CD14-positive monocyte (primary cell): ENCODE measurements around the gene RAI1. TPM values are rescaled to one million over a fixed set of nuclear protein-coding genes. Genes with fewer than 3 reads are reported as not detected.

ENCODE experiments used
- DNase-seq, 3 donors: peaks; one replicate each; pipeline ENCODE4 v3.0.0-alpha.2; 2011 to 2022
- H2AFZ ChIP-seq: 2 replicates; pipeline ENCODE4 v1.6.0; 2012; ENCODE audit warnings: mild to moderate bottlenecking, low read depth, low read length, inconsistent platforms; ENCODE audit not compliant: insufficient read depth, poor library complexity, severe bottlenecking
- H3K27ac ChIP-seq, 2 donors: 1 replicate in 1 of 2; 2 replicates in 1 of 2; pipeline ENCODE4 v1.5.1; 2012 to 2013; ENCODE audit warnings: low read length in 2 of 2, control low read depth in 1 of 2, inconsistent platforms in 1 of 2, low read depth in 1 of 2, mild to moderate bottlenecking in 1 of 2
- H3K27me3 ChIP-seq, 2 donors: one replicate each; pipeline versions ENCODE4 v1.6.0 to v1.6.1; 2011 to 2013; ENCODE audit warnings: low read length in 2 of 2; ENCODE audit not compliant: control insufficient read depth in 2 of 2, insufficient read depth in 2 of 2
- H3K36me3 ChIP-seq, 2 donors: replicated peaks in 1 of 2; 1 replicate in 1 of 2; 2 replicates in 1 of 2; pipeline versions ENCODE4 v1.5.1 to v1.6.1; 2012 to 2013; ENCODE audit warnings: low read length in 2 of 2, control low read depth in 1 of 2, inconsistent platforms in 1 of 2, mild to moderate bottlenecking in 1 of 2; ENCODE audit not compliant: insufficient read depth in 2 of 2, control insufficient read depth in 1 of 2
- H3K4me1 ChIP-seq, 2 donors: 1 replicate in 1 of 2; 2 replicates in 1 of 2; pipeline versions ENCODE4 v1.5.1 to v1.6.1; 2012 to 2013; ENCODE audit warnings: low read length in 2 of 2, control low read depth in 1 of 2, inconsistent platforms in 1 of 2, mild to moderate bottlenecking in 1 of 2, moderate library complexity in 1 of 2; ENCODE audit not compliant: insufficient read depth in 2 of 2, control insufficient read depth in 1 of 2
- H3K4me2 ChIP-seq: replicated peaks from 2 replicates; pipeline ENCODE3; 2012; ENCODE audit warnings: low read length, moderate library complexity, mild to moderate bottlenecking; ENCODE audit not compliant: poor library complexity, severe bottlenecking; ENCODE audit errors: extremely low read depth
- H3K4me3 ChIP-seq, 3 experiments: fragments of 200-600 bp in 1 of 3; sonication (generic) in 1 of 3; replicated peaks in 1 of 3; 1 replicate in 2 of 3; 2 replicates in 1 of 3; pipeline ENCODE4 v1.5.1; 2011 to 2013; ENCODE audit warnings: low read length in 3 of 3, mild to moderate bottlenecking in 3 of 3, control low read depth in 2 of 3, low read depth in 2 of 3, inconsistent platforms in 1 of 3, moderate library complexity in 1 of 3
- H3K79me2 ChIP-seq: 2 replicates; pipeline ENCODE4 v1.6.0; 2012; ENCODE audit warnings: mild to moderate bottlenecking, control low read depth, inconsistent platforms, low read length, moderate library complexity; ENCODE audit not compliant: insufficient read depth
- H3K9ac ChIP-seq: 2 replicates; pipeline ENCODE4 v1.6.0; 2017; ENCODE audit warnings: low read length, mild to moderate bottlenecking; ENCODE audit not compliant: insufficient read depth, poor library complexity, severe bottlenecking
- H3K9me3 ChIP-seq, 2 donors: replicated peaks in 1 of 2; 1 replicate in 1 of 2; 2 replicates in 1 of 2; pipeline versions ENCODE4 v1.5.1 to v1.6.1; 2012 to 2013; ENCODE audit warnings: low read length in 2 of 2, control low read depth in 1 of 2; ENCODE audit not compliant: control insufficient read depth in 1 of 2, insufficient read depth in 1 of 2
- H4K20me1 ChIP-seq: 2 replicates; pipeline ENCODE4 v1.6.0; 2012; ENCODE audit warnings: mild to moderate bottlenecking, low read length, control low read depth, moderate library complexity; ENCODE audit not compliant: insufficient read depth
- H3K27ac Mint-ChIP-seq, 7 donors: one replicate each; pipeline ENCODE4 v1.8.0; 2020; ENCODE audit warnings: mild to moderate bottlenecking in 7 of 7, mixed read lengths in 7 of 7, moderate library complexity in 6 of 7, inconsistent platforms in 2 of 7
- H3K27me3 Mint-ChIP-seq, 3 donors: one replicate each; pipeline ENCODE4 v1.8.0; 2021 to 2022; ENCODE audit warnings: low read depth in 3 of 3, mild to moderate bottlenecking in 3 of 3, mixed read lengths in 3 of 3, moderate library complexity in 3 of 3, inconsistent platforms in 1 of 3
- H3K36me3 Mint-ChIP-seq, 2 donors: one replicate each; pipeline ENCODE4 v1.8.0; 2020; ENCODE audit warnings: mixed read lengths in 2 of 2, inconsistent platforms in 1 of 2, mild to moderate bottlenecking in 1 of 2
- H3K4me1 Mint-ChIP-seq: one replicate; pipeline ENCODE4 v1.8.0; 2020; ENCODE audit warnings: mild to moderate bottlenecking, mixed read lengths
- H3K4me3 Mint-ChIP-seq, 2 donors: one replicate each; pipeline ENCODE4 v1.8.0; 2020; ENCODE audit warnings: mild to moderate bottlenecking in 2 of 2, mixed read lengths in 2 of 2, moderate library complexity in 1 of 2
- H3K9me3 Mint-ChIP-seq, 7 donors: one replicate each; pipeline ENCODE4 v1.8.0; 2020 to 2022; ENCODE audit warnings: mixed read lengths in 7 of 7, mild to moderate bottlenecking in 6 of 7, moderate library complexity in 6 of 7, inconsistent platforms in 2 of 7
- WGBS: methylation state at CpG from one replicate; pipeline ENCODE4 v1.1.5; 2013; ENCODE audit warnings: missing lambda C conversion rate; ENCODE audit not compliant: insufficient coverage; 5-methylcytosine and 5-hydroxymethylcytosine counted together
- intact Hi-C, 2 donors: fragments of 100-400 bp; cut with micrococcal nuclease; formaldehyde crosslinking; loops; one replicate each; pipeline versions ENCODE4 v1.15.0 to v1.15.1; 2023
- polyA plus RNA-seq, 3 donors: library from polyadenylated mRNA; depleted of rRNA in 1 of 3; unstranded in 2 of 3; stranded (reverse) in 1 of 3; fragments of 300-500 nt in 2 of 3; fragments of >200 nt in 1 of 3; fragmentation: Illumina TruSeq in 2 of 3; gene quantifications; 1 replicate in 2 of 3; 2 replicates in 1 of 3; pipeline ENCODE4 v1.2.3, GENCODE V29; 2012 to 2021
- TF ChIP-seq, protein P1 (sequence below): fragments of 200-600 bp; IDR thresholded peaks from one replicate; pipeline ENCODE4 v1.8.0; 2022; ENCODE audit warnings: antibody characterized with exemption, mild to moderate bottlenecking

Gene RAI1
- polyA plus RNA-seq, 3 donors, result 0.89 to 4.4 (median 1.5) TPM

GRCh38 chr17:17648762-17649161 lies 32.5 kb upstream of the RAI1 start:
- Mint-ChIP-seq H3K36me3 (no peaks in the 10 kb centered on the region), H3K27ac (no peak overlapping the region), H3K27me3 (peaks cover 0 to 10% (median 7%) of the 10 kb centered on the region in 3 donors), H3K9me3 (peaks cover 7 to 24% (median 12%) of the 10 kb centered on the region in 7 donors), H3K4me1 (no peaks in the 10 kb centered on the region), H3K4me3 (no peak overlapping the region)
- DNase-seq, result no peak
- Histone ChIP-seq H3K27ac (no peak overlapping the region), H3K4me3 (no peak overlapping the region), H2AFZ (no peak overlapping the region), H3K9me3 (no peaks in the 10 kb centered on the region), H3K79me2 (no peaks in the 10 kb centered on the region), H3K36me3 (no peaks in the 10 kb centered on the region), H3K4me2 (no peak overlapping the region), H3K4me1 (no peaks in the 10 kb centered on the region), H3K9ac (no peak overlapping the region), H4K20me1 (no peaks in the 10 kb centered on the region), H3K27me3 (no peaks in the 10 kb centered on the region)
- TF ChIP-seq, protein P1, sequence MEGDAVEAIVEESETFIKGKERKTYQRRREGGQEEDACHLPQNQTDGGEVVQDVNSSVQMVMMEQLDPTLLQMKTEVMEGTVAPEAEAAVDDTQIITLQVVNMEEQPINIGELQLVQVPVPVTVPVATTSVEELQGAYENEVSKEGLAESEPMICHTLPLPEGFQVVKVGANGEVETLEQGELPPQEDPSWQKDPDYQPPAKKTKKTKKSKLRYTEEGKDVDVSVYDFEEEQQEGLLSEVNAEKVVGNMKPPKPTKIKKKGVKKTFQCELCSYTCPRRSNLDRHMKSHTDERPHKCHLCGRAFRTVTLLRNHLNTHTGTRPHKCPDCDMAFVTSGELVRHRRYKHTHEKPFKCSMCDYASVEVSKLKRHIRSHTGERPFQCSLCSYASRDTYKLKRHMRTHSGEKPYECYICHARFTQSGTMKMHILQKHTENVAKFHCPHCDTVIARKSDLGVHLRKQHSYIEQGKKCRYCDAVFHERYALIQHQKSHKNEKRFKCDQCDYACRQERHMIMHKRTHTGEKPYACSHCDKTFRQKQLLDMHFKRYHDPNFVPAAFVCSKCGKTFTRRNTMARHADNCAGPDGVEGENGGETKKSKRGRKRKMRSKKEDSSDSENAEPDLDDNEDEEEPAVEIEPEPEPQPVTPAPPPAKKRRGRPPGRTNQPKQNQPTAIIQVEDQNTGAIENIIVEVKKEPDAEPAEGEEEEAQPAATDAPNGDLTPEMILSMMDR, result no peak
- intact Hi-C loops, result no loop called here
- WGBS, result 84% methylated on average over 6 of the region's 7 CpGs

- intact Hi-C loops, result no loop called here
- Mint-ChIP-seq H3K9me3 (peaks cover 7 to 17% (median 10%) of the 10 kb centered on the region in 7 donors), H3K4me1 (no peaks in the 10 kb centered on the region), H3K4me3 (no peak overlapping the region), H3K27ac (no peak overlapping the region), H3K36me3 (no peaks in the 10 kb centered on the region), H3K27me3 (peaks cover 0 to 10% (median 5%) of the 10 kb centered on the region in 3 donors)
- Histone ChIP-seq H2AFZ (no peak overlapping the region), H3K9ac (no peak overlapping the region), H3K36me3 (no peaks in the 10 kb centered on the region), H3K4me3 (no peak overlapping the region), H4K20me1 (no peaks in the 10 kb centered on the region), H3K27me3 (no peaks in the 10 kb centered on the region), H3K27ac (no peak overlapping the region), H3K4me2 (no peak overlapping the region), H3K79me2 (no peaks in the 10 kb centered on the region), H3K9me3 (no peaks in the 10 kb centered on the region), H3K4me1 (no peaks in the 10 kb centered on the region)
- DNase-seq, result no peak
- TF ChIP-seq, protein P1, result no peak
- WGBS, result 100% methylated on average over 1 of the region's 1 CpG
Measured at GRCh38 chr17:17650959-17651358, 30.3 kb upstream of the RAI1 start.
